SK-N-MC (cell line): ENCODE results near the gene MYD88.

Experiments
- DNase-seq: peaks from one replicate; pipeline ENCODE4 v3.0.0-alpha.2; 2011; ENCODE audit warnings: low read depth, low spot score
- H3K27ac ChIP-seq: fragments of 200-600 bp; sonication (generic); 2 replicates; pipeline ENCODE4 v1.5.1; 2016; ENCODE audit warnings: mixed run types
- H3K36me3 ChIP-seq: fragments of 200-600 bp; sonication (generic); 2 replicates; pipeline ENCODE4 v1.6.1; 2017; ENCODE audit warnings: antibody characterized with exemption, low read length, mixed read lengths; ENCODE audit not compliant: insufficient read depth
- H3K4me3 ChIP-seq: fragments of 200-600 bp; sonication (generic); 2 replicates; pipeline ENCODE4 v1.5.1; 2016
- H3K9ac ChIP-seq: fragments of 200-600 bp; sonication (generic); 2 replicates; pipeline ENCODE4 v1.8.0; 2017; ENCODE audit warnings: mixed run types, mixed read lengths; ENCODE audit not compliant: insufficient read length
- H3K9me3 ChIP-seq: fragments of 200-600 bp; sonication (generic); 2 replicates; pipeline ENCODE4 v1.6.1; 2017; ENCODE audit warnings: low read depth, mild to moderate bottlenecking, antibody characterized with exemption, low read length, moderate library complexity, mixed read lengths
- EZH2 ChIP-seq: fragments of 200-600 bp; sonication (generic); IDR thresholded peaks from one replicate; pipeline ENCODE4 v1.6.1; 2017; ENCODE audit warnings: antibody characterized with exemption
- FOXP2 ChIP-seq: optimal IDR thresholded peaks from 2 replicates; pipeline ENCODE3; 2011; ENCODE audit warnings: mild to moderate bottlenecking, moderate library complexity; ENCODE audit not compliant: insufficient read depth; ENCODE audit errors: extremely low read length, control extremely low read depth
- POLR2AphosphoS5 ChIP-seq: IDR thresholded peaks from 2 replicates; pipeline ENCODE4 v1.6.1; 2012; ENCODE audit warnings: mild to moderate bottlenecking, low read depth, low read length, borderline replicate concordance

MYD88 gene

GRCh38 chr3:38124324-38125122, 13.9 kb upstream of the MYD88 start:
- Histone ChIP-seq H3K9me3 (no peaks in the 10 kb centered on the region), H3K36me3 (no peaks in the 10 kb centered on the region; the same call in 1 of the 2 replicates), H3K4me3 (no peak overlapping the region), H3K27ac (no peak overlapping the region), H3K9ac (no peak overlapping the region)
- no peak for TF ChIP-seq EZH2
- no peak for TF ChIP-seq POLR2AphosphoS5
- TF ChIP-seq FOXP2, result no peak
- DNase-seq, result no peak

- H3K9me3 ChIP-seq, result no peaks in the 10 kb centered on the region
- no peak overlapping the region for H3K27ac ChIP-seq
- no peaks in the 10 kb centered on the region; the same call in 1 of the 2 replicates for H3K36me3 ChIP-seq
- H3K9ac ChIP-seq, result no peak overlapping the region
- DNase-seq, result no peak
- no peak overlapping the region for H3K4me3 ChIP-seq
- TF ChIP-seq FOXP2 (no peak), POLR2AphosphoS5 (no peak), EZH2 (no peak)
Observed at GRCh38 chr3:38125305-38126120, 12.9 kb upstream of the MYD88 start.

- Histone ChIP-seq H3K27ac (no peak overlapping the region), H3K9ac (no peak overlapping the region), H3K9me3 (no peaks in the 10 kb centered on the region), H3K36me3 (no peaks in the 10 kb centered on the region; the same call in 1 of the 2 replicates), H3K4me3 (no peak overlapping the region)
- DNase-seq, result no peak
- TF ChIP-seq POLR2AphosphoS5, result no peak
Observed at GRCh38 chr3:38126121-38126892, 12.2 kb upstream of the MYD88 start.

GRCh38 chr3:38127611-38128302, 10.7 kb upstream of the MYD88 start:
- TF ChIP-seq FOXP2, result no peak
- H3K9ac ChIP-seq, result no peak overlapping the region
- no peak overlapping the region for H3K4me3 ChIP-seq
- H3K27ac ChIP-seq, result no peak overlapping the region
- no peaks in the 10 kb centered on the region for H3K9me3 ChIP-seq
- DNase-seq, result no peak
- no peaks in the 10 kb centered on the region; the same call in 1 of the 2 replicates for H3K36me3 ChIP-seq

GRCh38 chr3:38128303-38128655, 10.2 kb upstream of the MYD88 start:
- Histone ChIP-seq H3K4me3 (no peak overlapping the region), H3K9me3 (no peaks in the 10 kb centered on the region), H3K27ac (no peak overlapping the region), H3K36me3 (no peaks in the 10 kb centered on the region; the same call in 1 of the 2 replicates), H3K9ac (no peak overlapping the region)
- DNase-seq, result no peak
- TF ChIP-seq FOXP2, result no peak
- TF ChIP-seq POLR2AphosphoS5, result no peak
- no peak for TF ChIP-seq EZH2

- DNase-seq, result no peak
- Histone ChIP-seq H3K4me3 (no peak overlapping the region), H3K9me3 (no peaks in the 10 kb centered on the region), H3K9ac (no peak overlapping the region), H3K27ac (no peak overlapping the region), H3K36me3 (no peaks in the 10 kb centered on the region; the same call in 1 of the 2 replicates)
- TF ChIP-seq POLR2AphosphoS5, result no peak
- TF ChIP-seq EZH2, result no peak
- no peak for TF ChIP-seq FOXP2
Observed at GRCh38 chr3:38129058-38129457, 9.4 kb upstream of the MYD88 start.

GRCh38 chr3:38130631-38131065, 7.8 kb upstream of the MYD88 start:
- no peak for DNase-seq
- no peak for TF ChIP-seq EZH2
- no peak for TF ChIP-seq POLR2AphosphoS5
- TF ChIP-seq FOXP2, result no peak
- H3K9ac ChIP-seq, result no peak overlapping the region

More at GRCh38 chr3:38130631-38131065, 7.8 kb upstream of the MYD88 start:
- Histone ChIP-seq H3K9me3 (no peaks in the 10 kb centered on the region), H3K27ac (no peak overlapping the region), H3K36me3 (no peaks in the 10 kb centered on the region; the same call in 1 of the 2 replicates), H3K4me3 (no peak overlapping the region)
